ENCODE data around the gene PRDM11. TPM values are rescaled to one million over a fixed set of nuclear protein-coding genes. Genes with fewer than 3 reads are reported as not detected.

The PRDM11 gene
- total and polyA plus RNA-seq, 2 of the 8 experiments (the other 6 are each of a cell fraction or from before 2014, with no cell fraction given) = 3.6 to 11.7 TPM

DNA sequence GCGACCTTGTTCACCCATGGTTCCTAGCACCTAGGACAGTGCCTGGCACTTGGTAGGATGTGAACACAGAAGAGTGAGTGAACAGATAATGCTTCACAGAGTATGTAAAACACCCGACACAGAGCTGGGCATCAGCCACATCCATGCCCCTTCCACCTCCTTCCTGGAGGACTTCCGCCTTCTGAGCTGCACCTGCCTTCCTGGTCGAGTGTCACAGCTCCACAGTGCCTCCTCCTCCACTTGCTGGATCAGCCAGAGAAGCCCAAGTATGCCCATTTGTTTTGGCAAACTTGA lies 20.1 kb downstream of the PRDM11 start:
- no peak overlapping the region for H3K4me3 ChIP-seq (ENCODE audit: extremely low read depth in 1 of 4, insufficient read depth in 2 of 4, low read depth in 3 of 4, low read length in 4 of 4)
- no peaks in the 10 kb centered on the region for H3K4me1 ChIP-seq (replicated peaks in 1 of 4; ENCODE audit: control insufficient read depth in 3 of 4, insufficient read depth in 4 of 4, low read length in 3 of 4)
- no peak overlapping the region for H4K8ac ChIP-seq (ENCODE audit: extremely low read depth, insufficient read depth, low read length)
- CTCF ChIA-PET (ENCODE audit: partially characterized antibody) = interaction anchor here (1.2 to 2.2 kb wide), 4 partner anchors 17 to 86 kb away, joined by 3 to 8 read pairs (median 6); no protein-coding TSS in a partner anchor
- no peak for FAIRE-seq
- H3K9ac ChIP-seq (replicated peaks in 1 of 4; ENCODE audit: extremely low read depth in 1 of 4, low read depth in 3 of 4, low read length in 3 of 4) = no peak overlapping the region
- no peak overlapping the region for H2BK120ac ChIP-seq (replicated peaks; ENCODE audit: low read depth, low read length)
- no peak overlapping the region for H2BK15ac ChIP-seq (ENCODE audit: low read length)
- no peaks in the 10 kb centered on the region for H3K27me3 ChIP-seq (replicated peaks in 1 of 4; ENCODE audit: control insufficient read depth in 3 of 4, extremely low read depth in 1 of 4, insufficient read depth in 3 of 4, low read length in 3 of 4)
- no peaks in the 10 kb centered on the region; the same call in 1 of the 2 replicates for H3K23me2 ChIP-seq (ENCODE audit: low read depth, low read length)
- H3K4ac ChIP-seq (replicated peaks; ENCODE audit: insufficient read length, low read depth, low read length) = no peak overlapping the region
- H3K79me1 ChIP-seq (ENCODE audit: low read depth, low read length) = 0 out of 2 replicates have a peak, but pooled peaks cover 4% of the 10 kb centered on the region
- H4K20me1 ChIP-seq (replicated peaks in 1 of 2; ENCODE audit: control insufficient read depth in 1 of 2, insufficient read depth in 2 of 2, low read length in 2 of 2) = peaks cover 3 to 7% of the 10 kb centered on the region in 2 experiments
- DNase-seq (ENCODE audit: low read depth in 1 of 2, low spot score in 2 of 2) = no peak
- no peak overlapping the region for H4K91ac ChIP-seq (replicated peaks; ENCODE audit: insufficient read length, low read length)
- H2AFZ ChIP-seq (ENCODE audit: low read length) = no peak overlapping the region
- H3K79me2 ChIP-seq (ENCODE audit: control insufficient read depth in 1 of 2, insufficient read depth in 2 of 2, low read length in 2 of 2) = no peaks in the 10 kb centered on the region; a peak in 2 of 4 replicates
- 80% methylated on average over 4 of the region's 4 CpGs; no CpG with 5 or more reads in 1 of the 2 experiments for WGBS, 2 experiments (ENCODE audit: extremely low coverage in 1 of 2, insufficient coverage in 1 of 2, insufficient read length in 1 of 2, insufficient replicate concordance in 2 of 2, low coverage in 1 of 2, low lambda C conversion rate in 2 of 2, missing lambda C conversion rate in 1 of 2)
- H2AK5ac ChIP-seq (ENCODE audit: low read depth, low read length) = no peak overlapping the region
- POLR2A ChIA-PET (ENCODE audit: partially characterized antibody) = interaction anchor here (0.7 to 1.1 kb wide), 2 partner anchors 14 to 15 kb away, joined by 3 read pairs; no protein-coding TSS in a partner anchor
- no peak overlapping the region for H3K18ac ChIP-seq (ENCODE audit: extremely low read depth, low read length)
- H3K27ac ChIP-seq (ENCODE audit: low read depth, low read length) = no peak overlapping the region
- no peak overlapping the region for H4K5ac ChIP-seq (ENCODE audit: insufficient read length, low read depth, low read length)
- no peak overlapping the region for H2BK12ac ChIP-seq (ENCODE audit: low read depth, low read length)
- H3K9me3 ChIP-seq (ENCODE audit: insufficient read depth in 2 of 2, low read depth in 1 of 2, low read length in 1 of 2) = no peaks in the 10 kb centered on the region
- H2BK20ac ChIP-seq (ENCODE audit: low read length) = no peak overlapping the region
- H3K14ac ChIP-seq (ENCODE audit: insufficient read length) = no peak overlapping the region
- H3K23ac ChIP-seq (ENCODE audit: insufficient read length) = no peak overlapping the region
- H2BK5ac ChIP-seq (ENCODE audit: low read depth, low read length) = no peak overlapping the region
- H3K56ac ChIP-seq (replicated peaks; ENCODE audit: insufficient read length, low read depth, low read length) = no peak overlapping the region
- no peak overlapping the region for H3K4me2 ChIP-seq (ENCODE audit: insufficient read depth in 1 of 2, low read depth in 2 of 2, low read length in 2 of 2)
- H3K36me3 ChIP-seq (ENCODE audit: control insufficient read depth in 2 of 4, insufficient read depth in 4 of 4, low read length in 3 of 4) = no peaks in the 10 kb centered on the region
- TF ChIP-seq RNF2 (IDR thresholded peaks at IDR 0.05; ENCODE audit: borderline replicate concordance, low read depth, low read length, missing control alignments, poor library complexity, severe bottlenecking) (no peak), TEAD4 (IDR thresholded peaks at IDR 0.05; ENCODE audit: low read depth, low read length) (no peak), HDAC2 (IDR thresholded peaks at IDR 0.05; ENCODE audit: borderline replicate concordance in 1 of 2, low read depth in 2 of 2, low read length in 2 of 2) (no peak), SUZ12 (IDR thresholded peaks at IDR 0.05; ENCODE audit: low read length) (no peak), SIX5 (IDR thresholded peaks at IDR 0.05; ENCODE audit: low read depth, low read length) (no peak), CHD1 (IDR thresholded peaks at IDR 0.05; ENCODE audit: low read depth, low read length) (no peak), CREB1 (IDR thresholded peaks at IDR 0.05) (no peak), SIN3A (conservative IDR thresholded peaks at IDR 0.05 in 1 of 2, IDR thresholded peaks at IDR 0.05 in 1 of 2; ENCODE audit: low read depth in 1 of 2, low read length in 2 of 2) (no peak), GTF2F1 (IDR thresholded peaks at IDR 0.05; ENCODE audit: borderline replicate concordance, low read depth, low read length) (no peak), RFX5 (IDR thresholded peaks at IDR 0.05; ENCODE audit: borderline replicate concordance, low read depth, low read length) (no peak), BRCA1 (IDR thresholded peaks at IDR 0.05; ENCODE audit: low read depth, low read length) (no peak), TAF7 (optimal IDR thresholded peaks at IDR 0.05; ENCODE audit: borderline replicate concordance, low read depth, low read length) (no peak), EGR1 (IDR thresholded peaks at IDR 0.05; ENCODE audit: borderline replicate concordance, low read depth, low read length) (no peak)
- TF ChIP-seq, protein P1, sequence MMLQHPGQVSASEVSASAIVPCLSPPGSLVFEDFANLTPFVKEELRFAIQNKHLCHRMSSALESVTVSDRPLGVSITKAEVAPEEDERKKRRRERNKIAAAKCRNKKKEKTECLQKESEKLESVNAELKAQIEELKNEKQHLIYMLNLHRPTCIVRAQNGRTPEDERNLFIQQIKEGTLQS (IDR thresholded peaks at IDR 0.05; ENCODE audit: insufficient read depth, low read depth, low read length) = no peak

Measured in H1 (cell line).